Mesenchymal stem cell (in vitro differentiated cells and primary cell): Measurements from ENCODE around the gene TLN1.

Experiments used
- DNase-seq: peaks from one replicate; pipeline ENCODE4 v3.0.0-alpha.2; 2013
- H2AFZ ChIP-seq: one replicate; pipeline ENCODE4 v1.6.1; 2013; ENCODE audit warnings: low read depth, mild to moderate bottlenecking, control low read depth, inconsistent platforms, low read length, moderate library complexity
- H2AK5ac ChIP-seq: 2 replicates; pipeline ENCODE4 v1.6.1; 2013; ENCODE audit warnings: low read length, moderate library complexity, mild to moderate bottlenecking, inconsistent platforms; ENCODE audit not compliant: severe bottlenecking
- H2BK120ac ChIP-seq: one replicate; pipeline ENCODE4 v1.6.1; 2013; ENCODE audit warnings: low read depth, mild to moderate bottlenecking, inconsistent platforms, low read length, moderate library complexity
- H2BK12ac ChIP-seq, 2 experiments: one replicate each; pipeline ENCODE4 v1.6.1; 2013; ENCODE audit warnings: inconsistent platforms in 2 of 2, low read length in 2 of 2, mild to moderate bottlenecking in 2 of 2, moderate library complexity in 2 of 2, control low read depth in 1 of 2
- H2BK15ac ChIP-seq: one replicate; pipeline ENCODE4 v1.6.1; 2013; ENCODE audit warnings: mild to moderate bottlenecking, low read depth, inconsistent platforms; ENCODE audit not compliant: poor library complexity, severe bottlenecking
- H2BK5ac ChIP-seq: 2 replicates; pipeline ENCODE4 v1.6.1; 2013; ENCODE audit warnings: low read depth, mild to moderate bottlenecking, low read length, control low read depth, inconsistent platforms; ENCODE audit not compliant: poor library complexity, severe bottlenecking
- H3K14ac ChIP-seq, 2 experiments: one replicate each; pipeline ENCODE4 v1.6.1; 2013; ENCODE audit warnings: inconsistent platforms in 2 of 2, low read length in 2 of 2, control low read depth in 1 of 2, mild to moderate bottlenecking in 1 of 2, moderate library complexity in 1 of 2
- H3K18ac ChIP-seq, 2 experiments: one replicate each; pipeline ENCODE4 v1.6.1; 2013; ENCODE audit warnings: inconsistent platforms in 2 of 2, low read length in 2 of 2, control low read depth in 1 of 2, low read depth in 1 of 2, mild to moderate bottlenecking in 1 of 2
- H3K23ac ChIP-seq, 2 experiments: one replicate each; pipeline ENCODE4 v1.6.1; 2013; ENCODE audit warnings: inconsistent platforms in 2 of 2, low read length in 2 of 2, mild to moderate bottlenecking in 2 of 2, moderate library complexity in 2 of 2, control low read depth in 1 of 2
- H3K27ac ChIP-seq: 2 replicates; pipeline ENCODE4 v1.5.1; 2013; ENCODE audit warnings: mild to moderate bottlenecking, moderate library complexity, low read length, control low read depth, inconsistent platforms; ENCODE audit not compliant: poor library complexity, severe bottlenecking
- H3K27me3 ChIP-seq, 2 experiments: 2 replicates each; pipeline versions ENCODE4 v1.6.1 to v1.7.0; 2013; ENCODE audit warnings: low read length in 2 of 2, mild to moderate bottlenecking in 2 of 2, moderate library complexity in 2 of 2, control low read depth in 1 of 2, inconsistent platforms in 1 of 2; ENCODE audit not compliant: control insufficient read depth in 1 of 2, insufficient read depth in 1 of 2
- H3K36me3 ChIP-seq, 2 experiments: 2 replicates each; pipeline versions ENCODE4 v1.6.1 to v1.7.0; 2013; ENCODE audit warnings: low read length in 2 of 2, control low read depth in 1 of 2, inconsistent platforms in 1 of 2, low read depth in 1 of 2, mild to moderate bottlenecking in 1 of 2; ENCODE audit not compliant: insufficient read depth in 2 of 2, control insufficient read depth in 1 of 2
- H3K4ac ChIP-seq, 2 experiments: one replicate each; pipeline ENCODE4 v1.6.1; 2013; ENCODE audit warnings: inconsistent platforms in 2 of 2, low read length in 2 of 2, mild to moderate bottlenecking in 2 of 2, moderate library complexity in 2 of 2, control low read depth in 1 of 2, low read depth in 1 of 2
- H3K4me1 ChIP-seq: 2 replicates; pipeline ENCODE4 v1.6.1; 2013; ENCODE audit warnings: low read depth, low read length, control low read depth; ENCODE audit not compliant: control insufficient read depth, insufficient read depth
- H3K4me2 ChIP-seq: 2 replicates; pipeline ENCODE4 v1.6.1; 2013; ENCODE audit warnings: low read length, mild to moderate bottlenecking, inconsistent platforms; ENCODE audit not compliant: poor library complexity, severe bottlenecking
- H3K4me3 ChIP-seq, 2 experiments: 2 replicates each; pipeline versions ENCODE4 v1.5.1 to v1.7.0; 2013; ENCODE audit warnings: low read length in 2 of 2, mild to moderate bottlenecking in 2 of 2, control low read depth in 1 of 2, low read depth in 1 of 2; ENCODE audit not compliant: insufficient read depth in 1 of 2
- H3K79me1 ChIP-seq: replicated peaks from 2 replicates; pipeline ENCODE4 v1.6.1; 2013; ENCODE audit warnings: mild to moderate bottlenecking, control low read depth, low read length, inconsistent platforms; ENCODE audit not compliant: poor library complexity, severe bottlenecking
- H3K9ac ChIP-seq: 2 replicates; pipeline ENCODE4 v1.7.0; 2013; ENCODE audit warnings: mild to moderate bottlenecking, low read length, moderate library complexity
- H3K9me3 ChIP-seq: 2 replicates; pipeline ENCODE4 v1.7.0; 2013; ENCODE audit warnings: mild to moderate bottlenecking, low read length; ENCODE audit not compliant: control insufficient read depth
- H4K8ac ChIP-seq: one replicate; pipeline ENCODE4 v1.6.1; 2013; ENCODE audit warnings: inconsistent platforms, mild to moderate bottlenecking, low read length, moderate library complexity
- H4K91ac ChIP-seq: one replicate; pipeline ENCODE4 v1.6.1; 2013; ENCODE audit warnings: mild to moderate bottlenecking, low read length, inconsistent platforms
- WGBS: methylation state at CpG from one replicate; pipeline ENCODE4 v1.1.7; 2013; ENCODE audit warnings: mixed read lengths; 5-methylcytosine and 5-hydroxymethylcytosine counted together

Gene TLN1

DNA sequence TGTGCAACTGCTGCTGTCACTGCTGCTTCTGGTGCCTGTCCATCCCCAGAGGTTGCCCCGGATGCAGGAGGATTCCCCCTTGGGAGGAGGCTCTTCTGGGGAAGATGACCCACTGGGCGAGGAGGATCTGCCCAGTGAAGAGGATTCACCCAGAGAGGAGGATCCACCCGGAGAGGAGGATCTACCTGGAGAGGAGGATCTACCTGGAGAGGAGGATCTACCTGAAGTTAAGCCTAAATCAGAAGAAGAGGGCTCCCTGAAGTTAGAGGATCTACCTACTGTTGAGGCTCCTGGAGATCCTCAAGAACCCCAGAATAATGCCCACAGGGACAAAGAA is 58.0 kb downstream of the TLN1 start:
- no peak for DNase-seq
- Histone ChIP-seq H3K27ac (no peak overlapping the region), H2AFZ (no peak overlapping the region), H2BK120ac (no peak overlapping the region), H3K9me3 (no peaks in the 10 kb centered on the region), H3K79me1 (no peaks in the 10 kb centered on the region), H2BK5ac (no peak overlapping the region), H3K4me2 (no peak overlapping the region), H3K18ac (no peak overlapping the region), H3K36me3 (no peaks in the 10 kb centered on the region), H2BK12ac (no peak overlapping the region), H3K14ac (no peak overlapping the region), H3K9ac (no peak overlapping the region), H3K27me3 (peaks cover 4 to 24% of the 10 kb centered on the region in 2 experiments), H3K23ac (no peak overlapping the region), H4K8ac (no peak overlapping the region), H4K91ac (no peak overlapping the region), H3K4me3 (no peak overlapping the region), H2AK5ac (no peak overlapping the region), H3K4ac (no peak overlapping the region), H3K4me1 (peaks cover 21% of the 10 kb centered on the region), H2BK15ac (no peak overlapping the region)
- WGBS = 87% methylated on average over 3 of the region's 3 CpGs

DNA sequence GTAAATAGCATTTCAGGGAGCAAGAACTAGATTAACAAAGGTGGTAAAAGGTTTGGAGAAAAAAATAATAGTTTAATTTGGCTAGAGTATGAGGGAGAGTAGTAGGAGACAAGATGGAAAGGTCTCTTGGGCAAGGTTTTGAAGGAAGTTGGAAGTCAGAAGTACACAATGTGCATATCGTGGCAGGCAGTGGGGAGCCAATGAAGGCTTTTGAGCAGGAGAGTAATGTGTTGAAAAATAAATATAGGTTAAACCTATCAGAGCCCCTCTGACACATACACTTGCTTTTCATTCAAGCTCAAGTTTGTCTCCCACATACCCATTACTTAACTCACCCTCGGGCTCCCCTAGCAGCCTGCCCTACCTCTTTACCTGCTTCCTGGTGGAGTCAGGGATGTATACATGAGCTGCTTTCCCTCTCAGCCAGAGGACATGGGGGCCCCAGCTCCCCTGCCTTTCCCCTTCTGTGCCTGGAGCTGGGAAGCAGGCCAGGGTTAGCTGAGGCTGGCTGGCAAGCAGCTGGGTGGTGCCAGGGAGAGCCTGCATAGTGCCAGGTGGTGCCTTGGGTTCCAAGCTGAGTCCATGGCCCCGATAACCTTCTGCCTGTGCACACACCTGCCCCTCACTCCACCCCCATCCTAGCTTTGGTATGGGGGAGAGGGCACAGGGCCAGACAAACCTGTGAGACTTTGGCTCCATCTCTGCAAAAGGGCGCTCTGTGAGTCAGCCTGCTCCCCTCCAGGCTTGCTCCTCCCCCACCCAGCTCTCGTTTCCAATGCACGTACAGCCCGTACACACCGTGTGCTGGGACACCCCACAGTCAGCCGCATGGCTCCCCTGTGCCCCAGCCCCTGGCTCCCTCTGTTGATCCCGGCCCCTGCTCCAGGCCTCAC is 58.6 kb downstream of the TLN1 start, which contains the start of gene CA9:
TSS of gene CA9 (plus strand) at position 797 of the 893 bp plus-strand sequence. CDS start at position 829, 32 bp downstream.
- Histone ChIP-seq H3K18ac (no peak within 1 kb of the TSS), H3K27me3 (peaks cover 4 to 24% of the 10 kb centered on the region in 2 experiments), H3K4me1 (peaks cover 22% of the 10 kb centered on the region), H2BK12ac (no peak within 1 kb of the TSS), H3K9me3 (no peaks in the 10 kb centered on the region), H2AK5ac (no peak within 1 kb of the TSS), H3K9ac (no peak within 1 kb of the TSS), H2BK5ac (no peak within 1 kb of the TSS), H3K4me3 (no peak within 1 kb of the TSS), H3K36me3 (no peaks in the 10 kb centered on the region), H3K79me1 (no peaks in the 10 kb centered on the region), H3K27ac (no peak within 1 kb of the TSS), H2BK15ac (no peak within 1 kb of the TSS), H3K4ac (no peak within 1 kb of the TSS), H4K91ac (peak within 1 kb of the TSS; percentile 52), H4K8ac (no peak within 1 kb of the TSS), H3K23ac (no peak within 1 kb of the TSS), H2BK120ac (no peak within 1 kb of the TSS), H3K14ac (no peak within 1 kb of the TSS), H3K4me2 (no peak within 1 kb of the TSS), H2AFZ (no peak within 1 kb of the TSS)
- 82% methylated on average over 9 of the region's 10 CpGs for WGBS
- DNase-seq = no peak

DNA sequence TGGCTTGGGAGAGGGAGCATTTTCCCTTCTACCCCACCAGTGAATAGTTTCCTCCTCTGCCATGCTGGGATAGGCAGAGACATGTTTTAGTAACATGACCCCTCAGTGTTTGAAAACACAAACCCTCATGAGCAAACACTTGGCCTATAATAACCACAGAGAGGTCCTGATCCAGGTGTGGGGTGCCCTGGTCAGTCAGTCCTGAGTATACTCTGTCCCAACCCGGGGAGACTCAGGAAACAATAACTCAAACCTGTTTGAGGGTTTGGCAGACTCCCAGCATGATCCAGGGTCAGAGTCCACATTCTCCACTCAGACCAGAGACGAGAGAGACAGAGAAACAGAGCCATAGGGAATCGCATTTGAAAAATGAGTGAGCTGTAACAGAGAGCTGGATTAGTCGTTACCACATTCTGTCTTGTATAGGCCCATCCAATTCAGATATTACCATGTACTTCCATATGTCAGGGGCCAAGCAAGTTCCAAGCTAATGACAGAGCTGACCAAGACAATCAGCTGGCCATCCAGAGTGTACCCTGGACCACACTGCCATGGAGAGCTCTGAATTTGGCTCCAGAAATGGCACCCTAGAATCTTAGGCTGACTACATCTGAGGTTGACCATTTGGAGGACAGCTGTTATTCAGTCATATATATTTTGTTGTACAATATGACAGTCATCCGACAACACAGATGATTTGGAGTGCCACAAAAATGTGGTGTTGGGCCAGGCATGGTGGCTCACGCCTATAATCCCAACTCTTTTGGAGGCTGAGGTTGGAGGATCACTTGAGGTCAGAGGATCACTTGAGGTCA is 62.5 kb downstream of the TLN1 start:
- Histone ChIP-seq H3K9me3 (no peaks in the 10 kb centered on the region), H3K27me3 (peaks cover 3 to 7% of the 10 kb centered on the region in 2 experiments), H3K4me3 (no peak overlapping the region), H3K4me2 (no peak overlapping the region), H2BK5ac (peak overlapping the region; percentile 46), H2BK15ac (no peak overlapping the region), H3K9ac (no peak overlapping the region), H3K36me3 (no peaks in the 10 kb centered on the region), H3K4me1 (peaks cover 25% of the 10 kb centered on the region), H3K4ac (peak overlapping the region in 1 of 2 experiments; percentile 47), H3K27ac (peak overlapping the region; percentile 84), H2BK120ac (peak overlapping the region; percentile 54), H4K91ac (no peak overlapping the region), H4K8ac (peak overlapping the region; percentile 7), H2BK12ac (peak overlapping the region in 1 of 2 experiments; percentile 21), H3K23ac (no peak overlapping the region), H3K14ac (no peak overlapping the region), H2AFZ (no peak overlapping the region), H3K79me1 (peaks cover 2% of the 10 kb centered on the region), H3K18ac (peak overlapping the region; percentile 37 to 92), H2AK5ac (peak overlapping the region; percentile 65)
- 44% methylated on average over 6 of the region's 6 CpGs for WGBS
- DNase-seq = peak; percentile 58

DNA sequence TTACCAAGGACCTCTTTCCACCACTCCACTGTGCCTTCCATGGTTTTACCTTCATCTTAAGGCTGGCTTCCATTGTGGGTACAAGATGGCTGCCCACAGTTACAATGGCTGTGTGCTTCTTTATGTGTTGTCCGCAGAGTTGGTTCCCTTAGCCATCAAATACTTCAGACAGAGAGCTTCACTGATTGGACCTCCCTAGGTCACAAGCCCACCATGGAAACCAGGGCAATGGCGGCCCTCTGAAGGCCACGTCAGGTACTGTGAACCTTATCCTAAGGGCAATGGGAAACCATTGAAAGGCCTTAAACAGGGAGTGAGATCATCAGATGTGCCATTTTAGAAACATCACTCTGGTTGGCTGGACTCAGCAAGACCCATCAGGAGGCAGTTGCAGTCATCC is 64.1 kb downstream of the TLN1 start:
- Histone ChIP-seq H2BK12ac (peak overlapping the region in 1 of 2 experiments; percentile 6), H3K9me3 (no peaks in the 10 kb centered on the region), H3K9ac (no peak overlapping the region)

More for the DNA sequence above, 64.1 kb downstream of the TLN1 start:
- H3K23ac ChIP-seq = no peak overlapping the region
- no peak overlapping the region for H3K14ac ChIP-seq
- no peak overlapping the region for H2BK5ac ChIP-seq
- peaks cover 22% of the 10 kb centered on the region for H3K4me1 ChIP-seq
- H4K8ac ChIP-seq = no peak overlapping the region
- H3K4me3 ChIP-seq = no peak overlapping the region
- no peak overlapping the region for H4K91ac ChIP-seq
- no peak for DNase-seq
- H2BK15ac ChIP-seq = no peak overlapping the region
- no peak overlapping the region for H2AFZ ChIP-seq
- H3K27ac ChIP-seq = no peak overlapping the region
- H3K27me3 ChIP-seq = no peaks in the 10 kb centered on the region
- 92% methylated on average over 3 of the region's 3 CpGs for WGBS
- H2BK120ac ChIP-seq = no peak overlapping the region
- H2AK5ac ChIP-seq = peak overlapping the region; percentile 1
- H3K18ac ChIP-seq = no peak overlapping the region
- no peaks in the 10 kb centered on the region for H3K36me3 ChIP-seq
- H3K4me2 ChIP-seq = no peak overlapping the region
- peak overlapping the region in 1 of 2 experiments; percentile 32 for H3K4ac ChIP-seq
- peaks cover 5% of the 10 kb centered on the region for H3K79me1 ChIP-seq
